Ramos (cell line): ENCODE results near the gene GPATCH8.
"Not testable (repeated sequence)": the region's sequence is repeated elsewhere in the genome, so short reads cannot be mapped to it uniquely, and the experiment has no call there.

Experiments used
- in situ Hi-C: fragments of 300-500 bp; cut with MboI; formaldehyde crosslinking; loops from one replicate; pipeline ENCODE4 v1.14.3; 2022; ENCODE audit warnings: low sequenced_read_pairs; ENCODE audit not compliant: unreplicated experiment

The GPATCH8 gene

DNA sequence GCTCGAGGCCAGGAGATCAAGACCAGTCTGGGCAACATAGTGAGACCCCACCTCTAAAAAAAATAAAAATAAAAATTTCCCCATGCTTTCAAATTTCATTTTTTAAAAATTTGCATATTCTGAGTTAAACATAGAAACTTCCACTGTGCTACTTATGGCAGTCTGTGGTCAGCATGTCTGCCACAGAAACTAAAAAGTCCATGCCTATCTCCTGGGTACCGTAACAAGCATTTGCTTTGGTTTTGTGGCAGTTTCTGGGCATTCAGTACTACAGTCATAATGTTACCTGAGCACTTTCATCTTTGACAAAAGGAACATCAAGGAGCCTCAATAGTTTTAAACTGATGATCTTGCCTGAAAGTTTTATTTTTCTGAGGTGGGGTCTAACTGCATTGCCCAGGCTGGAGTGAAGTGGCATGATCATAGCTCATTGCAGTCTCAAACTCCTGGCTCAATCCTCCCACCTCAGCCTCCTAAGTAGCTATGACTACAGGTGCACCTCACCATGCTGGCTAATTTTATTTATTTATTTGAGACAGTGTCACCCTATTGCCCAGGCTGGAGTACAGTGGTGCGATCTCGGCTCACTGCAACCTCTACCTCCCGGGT lies 100.5 kb downstream of the GPATCH8 start:
- in situ Hi-C loops: no loop called here

DNA sequence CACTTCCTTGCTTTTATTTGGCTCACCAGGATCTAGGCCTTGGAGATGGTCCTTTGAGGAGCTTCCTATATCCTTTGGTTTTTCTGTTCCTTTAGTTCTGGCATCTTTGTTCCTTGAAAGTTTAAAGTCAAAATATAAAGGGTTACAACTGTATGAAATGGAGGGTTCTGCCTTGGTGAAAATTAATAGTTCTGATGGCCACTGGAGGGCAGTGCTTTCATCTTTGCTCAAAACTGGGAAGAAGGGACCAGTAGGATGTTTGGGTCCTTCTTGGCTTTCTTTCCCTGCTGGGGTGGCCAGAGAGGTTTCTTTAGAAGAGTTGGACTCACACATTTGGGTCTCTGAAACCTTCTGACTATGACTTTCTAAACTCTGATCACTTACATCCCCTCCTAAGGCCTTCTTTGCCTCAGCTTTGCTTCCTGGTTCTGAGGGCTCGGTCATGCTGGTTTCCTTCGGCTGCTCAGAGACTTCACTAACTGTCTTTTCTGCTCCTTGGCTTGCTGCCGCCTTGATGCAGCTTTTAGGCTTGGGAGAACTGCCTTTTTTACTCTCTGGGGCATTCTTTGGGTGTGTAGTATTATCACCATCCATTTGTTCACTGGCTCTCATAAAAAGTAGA lies 102.9 kb downstream of the GPATCH8 start:
- in situ Hi-C loops: no loop called here

DNA sequence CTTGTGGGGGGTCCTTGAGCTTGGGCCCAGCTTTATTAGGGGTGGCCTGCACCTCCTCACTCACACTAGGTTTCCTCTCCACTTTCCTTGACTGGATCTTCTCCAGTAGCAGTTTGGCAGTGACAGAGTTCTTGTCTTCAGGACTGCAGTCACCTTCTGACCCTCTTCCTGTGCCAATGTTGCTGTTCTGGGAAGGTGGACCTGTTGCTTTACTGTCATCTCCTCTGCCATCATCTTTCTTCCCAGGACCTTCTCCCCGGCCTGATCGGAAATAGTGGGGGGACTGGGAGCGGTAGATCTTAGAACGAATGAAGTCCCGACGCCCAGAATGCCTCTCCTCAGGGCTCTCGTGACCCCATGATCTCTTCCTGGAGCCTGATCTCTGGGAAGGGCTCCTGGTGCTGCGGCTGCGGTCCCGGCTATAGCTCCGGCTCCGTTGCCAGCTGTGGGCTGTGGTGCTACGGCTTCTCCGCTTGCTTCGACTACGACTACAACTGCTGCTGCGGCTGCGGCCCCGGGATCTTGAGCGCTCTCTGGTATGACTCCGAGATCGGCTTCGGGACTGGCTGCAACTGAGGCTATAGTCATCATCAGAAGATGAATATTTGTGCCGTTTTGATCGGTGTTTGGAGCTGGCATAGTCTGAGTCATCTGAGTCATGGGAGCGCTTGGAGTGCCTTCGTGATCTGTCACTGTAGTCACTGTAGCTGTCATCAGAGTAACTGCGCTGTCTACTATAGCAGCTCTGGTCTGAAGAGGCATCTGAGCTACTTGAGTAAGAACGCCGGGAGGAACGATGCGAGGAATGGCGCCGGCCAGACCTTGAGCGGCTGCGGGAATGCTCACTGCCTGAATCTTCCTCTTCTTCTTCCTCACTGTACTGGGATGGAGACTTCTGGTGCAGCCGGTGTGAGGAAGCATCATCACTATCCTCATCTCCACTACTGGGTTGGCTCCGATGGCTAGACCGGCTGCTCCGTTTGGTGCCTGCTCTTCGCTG lies 104.2 kb downstream of the GPATCH8 start:
- in situ Hi-C loops: no loop called here

DNA sequence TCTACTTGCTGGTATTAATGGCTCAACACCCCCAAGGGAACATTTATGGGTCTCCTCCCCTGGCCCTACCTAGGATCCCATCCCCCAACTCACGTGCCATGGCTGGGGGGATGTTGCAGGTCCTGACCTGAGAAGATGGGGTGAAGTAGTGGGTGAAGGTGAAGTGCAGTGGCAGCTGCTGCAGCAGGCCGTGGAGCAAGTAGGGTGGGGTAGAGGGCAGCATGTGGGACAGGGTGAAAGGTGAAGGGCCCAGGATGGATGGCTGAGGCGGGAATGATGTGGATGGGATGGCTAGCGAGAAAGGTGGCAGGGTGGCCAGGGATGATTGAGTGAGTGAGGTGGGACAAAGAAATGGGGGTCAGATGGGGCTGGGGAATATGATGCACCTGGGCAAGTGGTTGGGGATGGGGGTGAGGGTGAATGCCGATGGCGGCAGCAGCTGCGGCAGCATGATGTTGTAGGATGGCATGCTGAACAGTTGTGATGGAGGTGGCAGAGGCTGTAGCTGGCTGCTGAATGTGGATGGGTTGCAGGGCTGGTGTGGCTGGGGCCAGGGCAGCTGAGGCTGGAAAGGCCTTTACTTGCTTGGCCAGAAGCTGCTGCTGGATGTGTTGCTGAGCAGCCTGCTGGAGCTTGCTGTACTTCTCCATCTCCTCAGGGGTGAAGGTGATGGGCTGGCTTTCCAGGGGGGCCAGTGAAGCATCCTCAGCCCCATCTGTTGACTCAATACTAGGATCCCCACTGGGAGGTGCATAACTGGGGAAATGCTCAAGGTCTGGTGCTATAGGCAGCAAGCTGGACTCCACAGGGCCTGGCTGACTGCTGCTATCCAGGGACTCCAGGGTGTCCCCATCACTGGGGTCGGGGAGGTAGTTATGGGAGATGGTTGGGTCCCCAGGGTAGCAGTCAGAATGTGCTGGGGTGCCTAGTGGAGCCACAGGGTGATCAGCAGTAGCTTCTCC lies 105.4 kb downstream of the GPATCH8 start:
- in situ Hi-C loops: no loop called here

DNA sequence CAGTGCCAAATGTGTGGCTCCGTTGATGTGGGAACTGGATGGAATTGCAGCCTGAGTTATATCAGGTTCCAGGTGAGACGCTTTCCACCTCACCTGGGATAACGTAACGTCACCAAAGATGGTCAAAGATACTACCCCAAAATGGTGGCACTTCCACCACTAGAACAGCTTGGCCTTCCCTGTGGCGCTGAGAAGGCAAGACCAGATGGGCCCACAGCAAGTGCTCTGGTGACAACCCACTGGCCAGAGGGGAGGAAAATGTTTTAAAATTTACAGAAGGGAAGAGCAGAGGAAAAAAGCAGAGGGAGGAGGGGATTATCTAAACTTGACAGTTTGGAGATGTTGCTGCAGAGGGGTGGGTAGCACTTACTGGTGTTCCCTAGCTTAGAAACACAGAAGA lies 106.3 kb downstream of the GPATCH8 start:
- in situ Hi-C loops: no loop called here

DNA sequence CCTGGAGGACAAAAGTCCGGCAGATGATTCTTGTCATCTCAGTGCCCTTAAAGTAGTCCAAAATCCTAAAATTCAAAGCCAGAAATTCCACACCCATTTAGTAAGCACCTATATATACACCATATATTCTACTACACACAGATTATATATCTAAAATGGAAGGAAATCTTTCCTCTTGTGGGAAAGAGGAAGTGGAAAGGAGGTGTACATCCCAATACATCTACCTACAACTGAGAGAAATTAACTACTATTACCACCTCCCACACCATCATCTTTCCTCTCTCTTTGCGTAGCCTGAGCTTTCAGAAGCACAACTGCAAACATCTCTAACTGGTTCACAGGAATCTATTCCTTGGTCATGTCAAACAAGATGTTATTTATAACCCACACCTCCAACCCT lies 108.4 kb downstream of the GPATCH8 start:
- in situ Hi-C loops: no loop called here

DNA sequence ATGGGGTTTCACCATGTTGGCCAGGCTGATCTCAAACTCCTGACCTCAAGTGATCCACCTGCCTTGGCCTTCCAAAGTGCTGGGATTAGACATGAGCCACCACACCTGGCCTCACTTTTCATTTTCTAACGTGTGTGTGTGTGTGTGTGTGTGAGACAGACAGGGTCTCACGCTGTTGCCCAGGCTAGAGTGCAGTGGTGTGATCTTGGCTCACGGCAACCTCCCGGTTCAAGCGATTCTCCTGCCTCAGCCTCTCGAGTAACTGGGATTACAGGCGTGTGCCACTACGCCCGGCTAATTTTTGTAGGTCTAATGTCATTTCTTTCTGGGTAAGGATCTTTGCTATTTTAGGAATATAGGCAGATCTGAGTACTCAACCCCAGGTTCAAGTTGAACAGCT lies 109.1 kb downstream of the GPATCH8 start:
- in situ Hi-C loops: not testable (repeated sequence)

DNA sequence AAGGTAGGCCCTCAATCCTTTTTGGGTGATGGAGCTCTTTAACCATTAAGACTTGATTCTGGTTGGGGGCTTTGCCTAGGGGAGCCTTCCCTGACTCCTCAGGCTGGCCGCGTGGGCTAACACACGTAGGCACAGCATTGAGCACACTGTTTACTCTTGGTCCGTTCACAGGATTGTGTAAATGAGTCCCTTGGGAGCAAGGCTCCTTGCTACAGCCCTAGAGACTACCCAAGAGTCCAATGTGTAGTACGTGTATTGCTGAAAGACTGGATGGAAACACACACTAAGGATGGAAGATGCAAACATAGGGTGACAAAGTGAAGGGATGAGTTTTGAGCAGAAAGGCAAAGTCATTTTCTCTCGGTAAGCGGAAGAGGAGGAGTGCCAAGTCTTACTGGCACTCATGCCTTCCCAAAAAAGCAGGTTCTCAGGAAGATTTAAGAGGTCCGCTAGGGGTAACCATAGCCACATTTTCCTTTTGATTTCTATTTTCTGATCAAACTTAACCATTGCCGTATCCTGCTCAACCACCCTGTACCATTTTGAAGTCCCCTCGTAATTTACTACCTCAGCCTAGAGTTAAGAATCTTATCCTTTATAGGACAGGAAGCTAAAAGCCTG lies 112.8 kb downstream of the GPATCH8 start:
- in situ Hi-C loops: no loop called here

DNA sequence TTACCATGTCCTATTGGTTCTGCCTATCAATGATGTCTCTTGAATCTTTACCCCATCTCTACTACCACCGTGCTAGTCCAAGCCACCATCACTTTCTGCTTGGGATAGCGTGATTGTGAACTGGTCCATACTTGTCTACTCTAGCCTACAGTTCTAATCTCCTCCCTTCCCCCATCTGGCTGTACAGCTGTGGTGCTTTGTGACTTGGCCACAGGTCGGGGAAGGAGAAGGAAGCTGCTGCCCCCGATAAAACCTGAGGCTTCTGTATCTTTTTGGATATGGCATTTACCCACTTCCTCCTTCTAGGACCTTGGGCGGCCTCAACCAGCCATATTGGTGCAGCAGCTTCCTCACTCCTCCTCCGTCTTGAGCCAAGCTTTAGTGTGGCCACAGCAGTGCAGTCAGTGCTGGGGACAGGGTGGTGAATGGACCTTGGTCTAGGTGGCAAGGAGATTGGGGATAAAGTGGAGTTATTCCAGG lies 113.4 kb downstream of the GPATCH8 start:
- in situ Hi-C loops: no loop called here

DNA sequence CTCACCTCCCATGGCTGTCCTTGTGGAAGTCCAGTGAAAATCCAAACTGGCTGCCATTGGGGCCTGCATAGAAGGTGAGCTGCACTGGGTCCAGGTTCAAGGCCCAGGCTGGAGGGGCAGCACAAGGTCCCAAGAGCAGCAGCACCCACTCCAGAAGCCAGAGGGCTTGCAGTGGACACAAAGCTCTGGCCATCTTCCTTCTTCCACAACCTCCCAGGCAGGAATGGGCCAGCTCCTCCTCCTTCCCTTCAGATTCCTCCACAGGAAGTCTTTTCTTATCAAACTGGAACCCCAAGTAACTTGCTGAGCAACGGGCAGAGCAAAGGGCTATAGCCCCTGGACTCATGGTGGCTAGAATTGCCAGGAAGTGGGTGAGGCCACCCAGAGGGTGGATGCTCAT lies 113.9 kb downstream of the GPATCH8 start, which contains the start of gene ITGA2B:
TSS of gene ITGA2B (minus strand) at position 369 of the 400 bp plus-strand sequence. CDS start at position 193, 176 bp downstream.
- in situ Hi-C loops: no loop called here

DNA sequence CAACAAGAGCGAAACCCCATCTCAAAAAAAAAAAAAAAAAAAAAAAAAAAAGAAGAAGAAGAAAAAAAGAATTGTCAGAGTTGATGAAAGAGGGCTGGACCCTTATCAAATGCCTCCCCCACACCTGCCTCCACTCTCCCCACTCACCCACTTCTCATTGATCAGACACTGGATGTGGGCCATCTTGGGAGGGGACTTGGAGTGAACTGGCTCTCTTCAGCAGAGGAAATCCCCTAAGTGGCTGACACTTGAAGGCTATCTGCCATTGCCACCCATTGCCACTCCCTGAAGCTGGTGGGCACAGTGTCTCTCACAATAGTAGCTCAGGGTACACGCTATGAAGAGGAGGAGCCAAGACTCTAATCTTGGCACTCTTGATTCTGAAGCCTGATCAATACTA lies 115.4 kb downstream of the GPATCH8 start:
- in situ Hi-C loops: no loop called here

DNA sequence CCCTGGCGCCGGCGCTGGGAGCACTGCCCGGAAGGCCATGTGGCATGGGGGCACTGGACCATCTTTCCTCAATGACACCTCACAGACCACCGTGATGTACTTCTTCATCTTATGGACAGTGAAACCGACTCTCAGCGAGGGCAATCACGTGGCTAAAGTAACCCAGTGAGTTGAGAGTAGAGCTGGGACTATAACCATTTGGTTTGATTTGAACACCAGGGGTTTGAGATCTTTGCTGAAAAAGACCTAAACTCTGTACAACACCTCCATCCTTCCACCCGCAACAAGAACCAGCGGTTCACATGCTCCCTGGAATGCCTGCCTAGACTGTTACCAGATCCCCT lies 117.1 kb downstream of the GPATCH8 start:
- in situ Hi-C loops: no loop called here

DNA sequence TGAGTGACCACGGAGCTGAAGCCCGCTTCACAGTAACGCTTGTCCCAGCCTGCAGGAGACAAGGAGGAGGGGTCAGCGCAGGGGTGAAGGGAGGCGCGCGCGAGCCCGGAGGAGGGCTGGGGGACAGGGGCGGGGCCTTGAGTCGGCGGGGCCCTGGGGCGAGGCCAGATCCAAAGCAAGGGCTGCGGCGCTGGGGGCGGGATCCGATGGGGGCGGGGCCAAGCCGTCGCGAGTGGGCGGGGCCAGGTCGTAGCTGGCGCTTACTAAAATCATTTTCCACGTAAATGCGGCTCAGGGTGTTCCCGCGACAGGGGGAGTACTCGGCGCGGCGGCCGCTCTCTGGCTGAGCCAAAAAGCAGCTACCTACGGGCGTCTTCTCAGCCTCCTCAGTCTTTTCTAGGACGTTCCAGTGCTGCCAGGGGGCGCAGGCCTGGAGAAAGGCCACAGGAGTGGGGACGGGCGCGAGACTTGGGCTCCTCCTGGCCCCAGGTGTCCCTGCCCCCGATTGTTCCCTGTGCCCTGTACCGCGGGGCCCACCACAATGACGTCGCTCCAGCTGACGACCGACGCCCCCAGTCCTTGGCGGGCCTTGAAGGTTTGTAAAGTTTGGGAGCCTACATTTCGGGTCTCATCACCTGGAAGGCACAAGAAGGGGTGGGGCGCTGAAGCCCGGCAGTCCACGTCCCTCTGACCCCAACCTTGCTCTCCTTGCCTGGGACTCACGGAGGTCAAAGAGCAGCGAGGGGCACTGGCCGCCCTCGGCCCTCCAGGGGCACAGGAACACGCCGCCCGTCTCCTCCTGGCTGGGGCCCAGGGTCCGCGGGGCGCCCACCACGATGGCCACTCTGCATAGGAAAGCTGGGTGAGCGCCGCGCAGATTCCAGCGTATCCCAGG lies 117.7 kb downstream of the GPATCH8 start:
- in situ Hi-C loops: no loop called here

DNA sequence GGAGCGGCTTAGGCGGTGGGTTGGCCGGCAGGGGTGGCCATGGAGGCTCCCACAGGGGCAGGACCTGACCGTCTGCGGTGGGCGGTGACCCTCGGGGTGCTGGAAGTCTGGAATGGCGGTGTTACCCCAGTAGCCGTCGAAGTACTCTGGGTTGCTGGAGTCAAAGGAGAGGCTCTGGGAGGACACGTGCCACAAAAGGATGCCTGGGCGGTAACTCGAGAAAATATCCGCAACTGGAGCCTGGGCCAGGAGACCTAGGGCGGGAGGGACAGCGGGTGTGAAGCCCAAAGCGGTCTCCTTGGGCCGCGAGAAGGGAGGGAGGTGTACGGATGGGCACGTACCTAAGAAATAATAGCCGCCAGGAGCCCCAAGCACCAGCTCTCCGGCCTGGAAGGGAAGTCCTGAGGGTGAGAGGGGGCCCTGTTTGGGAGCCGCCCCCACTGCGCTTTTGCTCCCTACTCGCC lies 118.4 kb downstream of the GPATCH8 start:
- in situ Hi-C loops: no loop called here

DNA sequence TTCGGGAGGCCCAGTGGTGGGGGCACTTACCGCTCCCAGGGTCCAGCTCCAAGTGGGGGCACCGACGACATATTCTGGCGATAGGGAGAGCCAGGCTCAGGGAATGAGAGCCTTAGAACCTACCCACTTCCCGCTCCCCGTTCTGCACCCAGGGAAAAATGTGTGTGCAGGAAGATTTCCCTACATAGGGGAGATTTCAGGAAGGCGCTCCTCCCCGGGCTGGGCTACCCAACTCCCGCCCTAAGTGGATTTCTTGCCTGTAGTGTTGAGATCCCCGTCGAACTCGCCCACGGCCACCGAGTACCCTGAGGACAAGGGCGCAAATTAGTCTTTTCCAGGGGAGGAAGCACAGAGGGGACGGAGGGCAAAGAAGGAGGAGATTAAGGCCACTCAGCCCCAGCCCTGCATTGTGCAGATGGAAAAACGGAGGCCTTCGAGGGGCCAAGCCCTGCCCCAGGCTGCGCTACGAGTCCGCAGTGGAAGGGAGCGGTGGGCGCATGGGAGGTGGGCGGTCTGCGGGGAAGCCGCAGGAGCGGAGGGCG lies 118.9 kb downstream of the GPATCH8 start:
- in situ Hi-C loops: no loop called here

DNA sequence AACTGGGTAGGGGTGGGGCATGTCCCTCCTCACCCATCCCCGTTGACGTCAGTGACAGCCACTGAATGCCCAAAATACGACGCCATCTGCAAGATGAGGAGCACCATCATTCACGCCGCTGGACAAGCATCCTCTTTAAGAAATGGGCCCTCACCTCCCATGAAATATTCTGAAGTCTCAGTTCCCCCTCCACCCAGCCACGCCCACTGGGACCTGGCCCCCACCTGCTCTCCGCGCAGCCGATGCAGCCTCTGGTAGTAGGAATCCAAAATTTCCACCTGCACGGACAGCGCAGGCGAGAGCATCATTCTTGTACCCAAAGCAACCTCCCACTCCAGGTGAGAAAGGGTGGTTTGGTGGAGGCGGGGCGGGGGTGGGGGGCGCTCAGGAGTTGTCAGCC lies 119.3 kb downstream of the GPATCH8 start:
- in situ Hi-C loops: no loop called here

DNA sequence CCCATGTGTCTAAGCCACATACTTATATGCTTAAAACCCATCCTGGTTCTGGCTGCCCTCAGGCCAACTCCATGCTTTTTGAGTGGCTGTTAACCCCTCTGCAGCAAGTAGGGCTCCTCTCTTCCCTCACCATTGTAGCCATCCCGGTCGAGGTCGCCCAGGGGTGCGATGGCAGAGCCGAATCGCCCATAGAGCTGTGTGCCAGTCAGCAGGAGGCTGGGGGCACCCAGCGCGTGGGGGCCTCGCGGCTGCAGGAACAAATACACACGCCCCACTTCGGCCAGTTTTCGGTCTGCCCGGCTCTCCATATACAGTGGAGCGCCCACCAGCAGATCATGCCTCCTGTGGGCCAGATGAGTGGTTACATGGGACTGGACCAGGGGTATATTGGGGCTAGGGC lies 119.8 kb downstream of the GPATCH8 start:
- in situ Hi-C loops: no loop called here

DNA sequence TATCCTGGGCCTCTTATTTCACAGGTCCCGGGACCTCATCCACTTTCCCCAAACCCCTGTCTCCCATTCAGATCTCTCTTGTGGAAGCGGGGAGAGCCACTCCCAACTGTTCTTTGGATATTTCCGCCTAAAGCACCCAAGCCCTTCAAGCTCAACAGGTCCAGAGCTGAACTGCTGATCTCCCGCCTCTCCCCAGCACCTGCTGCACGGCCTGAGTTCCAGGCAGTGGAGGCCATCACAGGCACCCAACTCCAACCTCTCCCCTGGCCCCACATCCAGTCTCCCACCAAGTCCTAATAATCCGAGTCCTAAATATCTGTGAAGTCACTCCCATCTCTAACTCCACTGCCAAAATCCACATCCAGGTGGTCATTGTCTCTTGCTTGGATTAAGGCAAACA lies 120.3 kb downstream of the GPATCH8 start:
- in situ Hi-C loops: no loop called here
